HepG2 (cell line): ENCODE data around the gene CHD9. TPM values are rescaled to one million over a fixed set of nuclear protein-coding genes. Genes with fewer than 3 reads are reported as not detected.

ENCODE experiments used
- ATAC-seq: fragments of 200-7000 bp; cut with Tn5 transposase; 3 replicates; pipeline ENCODE4 v1.9.1; 2020; ENCODE audit warnings: mild to moderate bottlenecking, moderate library complexity
- BruUV-seq: library from RNA; stranded (reverse); fragments of 400-500 nt; replicated peaks from 2 replicates; lab custom pipeline; 2021; lab: Mats Ljungman, UMichigan
- CTCF ChIA-PET: fragments of 300-600 bp; formaldehyde crosslinking; extraction: SDS; loops from one replicate; lab custom pipeline; 2021; ENCODE audit warnings: low total read pairs, inconsistent platforms, low intra/inter-chr PET ratio; lab: Yijun Ruan, JAX
- POLR2A ChIA-PET: fragments of 350-600 bp; sonication (Branson Sonifier 250); formaldehyde crosslinking; loops from one replicate; lab custom pipeline; 2020; ENCODE audit warnings: antibody characterized with exemption, inconsistent platforms; lab: Yijun Ruan, JAX
- DNase-seq: peaks from one replicate; pipeline ENCODE4 v3.0.0-alpha.2; 2015; ENCODE audit warnings: low spot score
- FAIRE-seq: peaks from 3 replicates; lab custom pipeline; 2011; peaks lifted over from hg19 to GRCh38; lab: Jason Lieb, UNC
- H2AFZ ChIP-seq: one replicate; pipeline ENCODE4 v1.6.1; 2011; ENCODE audit warnings: low read length, inconsistent platforms
- H3K27ac ChIP-seq: fragments of 300-600 bp; 3 replicates; pipeline ENCODE4 v1.8.0; 2011; ENCODE audit warnings: mixed run types, mild to moderate bottlenecking, mixed read lengths, low read length, inconsistent platforms; ENCODE audit not compliant: insufficient read depth; ENCODE audit errors: extremely low read length
- H3K27me3 ChIP-seq, 2 experiments: fragments of 200-600 bp in 1 of 2; 2 replicates in 1 of 2; 3 replicates in 1 of 2; pipeline versions ENCODE4 v1.6.0 to v1.8.0; 2011; ENCODE audit warnings: low read length in 2 of 2, mild to moderate bottlenecking in 2 of 2, moderate library complexity in 2 of 2, inconsistent platforms in 1 of 2; ENCODE audit not compliant: insufficient read depth in 2 of 2, control insufficient read depth in 1 of 2
- H3K36me3 ChIP-seq, 2 experiments: fragments of 200-600 bp in 1 of 2; replicated peaks in 1 of 2; 2 replicates in 1 of 2; 3 replicates in 1 of 2; pipeline versions ENCODE4 v1.5.1 to v1.8.0; 2011; ENCODE audit warnings: low read length in 2 of 2, inconsistent platforms in 1 of 2; ENCODE audit not compliant: insufficient read depth in 2 of 2, control insufficient read depth in 1 of 2
- H3K4me1 ChIP-seq: 2 replicates; pipeline ENCODE4 v1.5.1; 2012; ENCODE audit warnings: low read length, inconsistent platforms; ENCODE audit not compliant: insufficient read depth
- H3K4me2 ChIP-seq: 2 replicates; pipeline ENCODE4 v1.6.0; 2011; ENCODE audit warnings: low read depth, low read length, inconsistent platforms
- H3K4me3 ChIP-seq, 3 experiments: fragments of 200-600 bp in 1 of 3; sonication (generic), shearing (Covaris generic) in 1 of 3; replicated peaks in 1 of 3; 2 replicates each; pipeline ENCODE4 v1.5.1; 2011 to 2016; ENCODE audit warnings: low read length in 3 of 3, inconsistent platforms in 2 of 3, low read depth in 2 of 3, mild to moderate bottlenecking in 2 of 3, control low read depth in 1 of 3, mixed read lengths in 1 of 3; ENCODE audit not compliant: insufficient read depth in 1 of 3
- H3K79me2 ChIP-seq: one replicate; pipeline ENCODE4 v1.6.1; 2011; ENCODE audit warnings: low read length, inconsistent platforms; ENCODE audit not compliant: insufficient read depth
- H3K9ac ChIP-seq: 2 replicates; pipeline ENCODE4 v1.6.0; 2011; ENCODE audit warnings: mild to moderate bottlenecking, low read depth, low read length, inconsistent platforms; ENCODE audit not compliant: insufficient read depth
- H3K9me3 ChIP-seq: 2 replicates; pipeline ENCODE4 v1.5.1; 2012; ENCODE audit warnings: mild to moderate bottlenecking, low read length
- H4K20me1 ChIP-seq: 2 replicates; pipeline ENCODE4 v1.6.0; 2011; ENCODE audit warnings: inconsistent platforms, mild to moderate bottlenecking, low read length, moderate library complexity; ENCODE audit not compliant: insufficient read depth
- CHCHD3 ChIP-seq: sonication (generic); formaldehyde crosslinking; IDR thresholded peaks from 2 replicates; pipeline ENCODE4 v1.8.0; 2022; ENCODE audit warnings: mild to moderate bottlenecking, missing genetic modification reagents, moderate library complexity
- FOXJ3 ChIP-seq: sonication (generic); formaldehyde crosslinking; IDR thresholded peaks from 2 replicates; pipeline ENCODE4 v1.4.0; 2020; ENCODE audit warnings: missing genetic modification reagents, mild to moderate bottlenecking, borderline replicate concordance
- KLF9 ChIP-seq: IDR thresholded peaks from 2 replicates; pipeline ENCODE4 v1.6.1; 2016; ENCODE audit warnings: low read depth
- MAFF ChIP-seq: IDR thresholded peaks from 2 replicates; pipeline ENCODE4 v1.6.1; 2011; ENCODE audit warnings: low read depth, low read length, improper control_type of control experiment
- MXD4 ChIP-seq: IDR thresholded peaks from 2 replicates; pipeline ENCODE4 v1.6.1; 2016; ENCODE audit warnings: mild to moderate bottlenecking, missing biosample characterization, missing genetic modification reagents
- REXO4 ChIP-seq: sonication (generic); formaldehyde crosslinking; IDR thresholded peaks from 2 replicates; pipeline ENCODE4 v1.8.0; 2022; ENCODE audit warnings: missing genetic modification reagents, mild to moderate bottlenecking, borderline replicate concordance
- THYN1 ChIP-seq: sonication (generic); formaldehyde crosslinking; IDR thresholded peaks from 2 replicates; pipeline ENCODE4 v1.8.1; 2023; ENCODE audit warnings: low read depth, mild to moderate bottlenecking, moderate library complexity, missing genetic modification reagents, borderline replicate concordance
- ZFP36L2 ChIP-seq: sonication (generic); formaldehyde crosslinking; IDR thresholded peaks from 2 replicates; pipeline ENCODE4 v1.4.0; 2020; ENCODE audit warnings: missing genetic modification reagents
- ZNF256 ChIP-seq: sonication (generic); formaldehyde crosslinking; conservative IDR thresholded peaks from 2 replicates; pipeline ENCODE4 v1.4.0; 2020; ENCODE audit warnings: missing genetic modification reagents
- ZNF496 ChIP-seq: sonication (generic); formaldehyde crosslinking; IDR thresholded peaks from 2 replicates; pipeline ENCODE4 v1.8.1; 2023; ENCODE audit warnings: mild to moderate bottlenecking, moderate library complexity, missing genetic modification reagents; ENCODE audit not compliant: insufficient replicate concordance
- ZNF549 ChIP-seq: sonication (generic); formaldehyde crosslinking; IDR thresholded peaks from 2 replicates; pipeline ENCODE4 v1.5.0; 2020; ENCODE audit warnings: missing genetic modification reagents
- ZNF570 ChIP-seq: sonication (generic); formaldehyde crosslinking; IDR thresholded peaks from 2 replicates; pipeline ENCODE4 v1.4.0; 2020; ENCODE audit warnings: mild to moderate bottlenecking, missing genetic modification reagents, borderline replicate concordance
- ZNF703 ChIP-seq: sonication (generic); formaldehyde crosslinking; IDR thresholded peaks from 2 replicates; pipeline ENCODE4 v1.5.1; 2020; ENCODE audit warnings: missing genetic modification reagents, mild to moderate bottlenecking, moderate library complexity, borderline replicate concordance
- ZNF713 ChIP-seq: sonication (generic); formaldehyde crosslinking; IDR thresholded peaks from 2 replicates; pipeline ENCODE4 v1.4.0; 2020; ENCODE audit warnings: mild to moderate bottlenecking, missing genetic modification reagents
- in situ Hi-C: cut with HindIII; loops from 2 replicates; pipeline ENCODE4 v1.10.0; 2017; ENCODE audit warnings: low pct_unique_long_range_greater_than_20kb; ENCODE audit not compliant: extremely low pct_ligation_motif_present
- intact Hi-C: fragments of 100-400 bp; cut with micrococcal nuclease; formaldehyde crosslinking; loops from one replicate; pipeline ENCODE4 v1.10.0; 2022; ENCODE audit not compliant: unreplicated experiment
- polyA plus RNA-seq, 8 experiments: library from polyadenylated mRNA; depleted of rRNA in 3 of 8; stranded (reverse) in 7 of 8; unstranded in 1 of 8; fragments of >200 nt; fragmentation: Illumina TruSeq in 4 of 8; extraction: Trizol in 4 of 8; gene quantifications; 2 replicates each; pipeline versions ENCODE4 v1.2.1 to v1.2.3, GENCODE V29; 2011 to 2016; ENCODE audit warnings: low read depth in 4 of 8, missing spikeins in 1 of 8, mixed read lengths in 1 of 8; ENCODE audit not compliant: insufficient read depth in 1 of 8
- total RNA-seq, 5 experiments: library from RNA; depleted of rRNA; stranded (reverse); fragments of >200 nt; fragmentation: Illumina TruSeq; extraction: Trizol; gene quantifications; 2 replicates each; pipeline ENCODE4 v1.2.3, GENCODE V29; 2016; ENCODE audit warnings: low read depth in 1 of 5
- TF ChIP-seq, protein P1 (sequence below): sonication (generic); formaldehyde crosslinking; conservative IDR thresholded peaks from 2 replicates; pipeline ENCODE4 v1.4.0; 2020; ENCODE audit warnings: missing genetic modification reagents
- TF ChIP-seq, protein P2 (sequence below): IDR thresholded peaks from 2 replicates; pipeline ENCODE4 v1.4.0; 2020; ENCODE audit warnings: mild to moderate bottlenecking, missing genetic modification reagents
- TF ChIP-seq, protein P3 (sequence below): sonication (generic); formaldehyde crosslinking; IDR thresholded peaks from 2 replicates; pipeline ENCODE4 v1.4.0; 2020; ENCODE audit warnings: low read depth, mild to moderate bottlenecking, missing genetic modification reagents
- TF ChIP-seq, protein P4 (sequence below): IDR thresholded peaks from 2 replicates; pipeline ENCODE4 v1.6.1; 2016; ENCODE audit warnings: mild to moderate bottlenecking

Gene CHD9
- total and polyA plus RNA-seq, 2 of the 13 experiments (the other 11 are each of a cell fraction or from before 2014, with no cell fraction given) = 23.4 to 27.7 TPM

DNA sequence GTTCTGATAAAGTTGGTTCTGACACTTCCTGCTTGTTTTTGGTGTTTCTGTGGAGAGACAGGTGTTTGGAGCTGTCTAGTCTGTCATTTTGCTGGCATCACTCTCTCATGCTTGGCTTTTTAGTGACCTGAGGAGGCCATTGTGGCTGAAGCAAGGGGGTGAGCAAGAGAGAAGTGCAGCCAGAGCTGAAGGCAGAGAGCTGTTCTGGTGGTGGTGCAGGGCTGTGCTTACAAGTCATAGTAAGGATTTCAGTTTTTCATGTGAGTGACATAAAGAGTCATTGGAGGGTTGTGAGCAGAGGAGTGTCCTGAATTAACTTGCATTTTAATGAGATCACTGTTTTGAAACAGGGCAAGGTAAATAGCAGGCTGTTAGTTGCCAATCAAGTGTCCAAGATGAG lies 97.5 kb downstream of the CHD9 start:
- BruUV-seq = no TSS peak
- no peak overlapping the region for H3K4me2 ChIP-seq
- H3K4me1 ChIP-seq = no peaks in the 10 kb centered on the region
- no peaks in the 10 kb centered on the region; the same call in none of the 2 replicates for H4K20me1 ChIP-seq
- ATAC-seq (no peak), FAIRE-seq (no peak), DNase-seq (no peak)
- ChIA-PET CTCF (no interaction called here), POLR2A (no interaction called here)
- H3K9me3 ChIP-seq = no peaks in the 10 kb centered on the region
- no peak overlapping the region for H3K4me3 ChIP-seq
- no peak overlapping the region for H3K27ac ChIP-seq
- no peak overlapping the region for H2AFZ ChIP-seq
- H3K36me3 ChIP-seq = peaks cover 0 to 15% of the 10 kb centered on the region in 2 experiments; a peak in 4 of 5 replicates
- no peak overlapping the region for H3K9ac ChIP-seq
- in situ Hi-C loops (loop anchor here (10.0 kb wide), 1 partner anchor 98 kb away; the partner anchor contains the start of genes CHD9 and CHD9NB), intact Hi-C loops (no loop called here)
- peaks cover 43% of the 10 kb centered on the region for H3K79me2 ChIP-seq
- H3K27me3 ChIP-seq = no peaks in the 10 kb centered on the region
- TF ChIP-seq ZNF713 (no peak), ZNF703 (CRISPR knock-in tag) (no peak), ZNF256 (no peak), ZFP36L2 (no peak), MAFF (no peak), FOXJ3 (CRISPR knock-in tag) (no peak), CHCHD3 (no peak), KLF9 (CRISPR knock-in tag) (no peak), ZNF549 (CRISPR knock-in tag) (no peak), REXO4 (CRISPR knock-in tag) (no peak), THYN1 (CRISPR knock-in tag) (no peak), ZNF496 (no peak), ZNF570 (CRISPR knock-in tag) (no peak), MXD4 (no peak)
- TF ChIP-seq, protein P1, sequence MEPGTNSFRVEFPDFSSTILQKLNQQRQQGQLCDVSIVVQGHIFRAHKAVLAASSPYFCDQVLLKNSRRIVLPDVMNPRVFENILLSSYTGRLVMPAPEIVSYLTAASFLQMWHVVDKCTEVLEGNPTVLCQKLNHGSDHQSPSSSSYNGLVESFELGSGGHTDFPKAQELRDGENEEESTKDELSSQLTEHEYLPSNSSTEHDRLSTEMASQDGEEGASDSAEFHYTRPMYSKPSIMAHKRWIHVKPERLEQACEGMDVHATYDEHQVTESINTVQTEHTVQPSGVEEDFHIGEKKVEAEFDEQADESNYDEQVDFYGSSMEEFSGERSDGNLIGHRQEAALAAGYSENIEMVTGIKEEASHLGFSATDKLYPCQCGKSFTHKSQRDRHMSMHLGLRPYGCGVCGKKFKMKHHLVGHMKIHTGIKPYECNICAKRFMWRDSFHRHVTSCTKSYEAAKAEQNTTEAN (CRISPR knock-in tag) = no peak
- TF ChIP-seq, protein P2, sequence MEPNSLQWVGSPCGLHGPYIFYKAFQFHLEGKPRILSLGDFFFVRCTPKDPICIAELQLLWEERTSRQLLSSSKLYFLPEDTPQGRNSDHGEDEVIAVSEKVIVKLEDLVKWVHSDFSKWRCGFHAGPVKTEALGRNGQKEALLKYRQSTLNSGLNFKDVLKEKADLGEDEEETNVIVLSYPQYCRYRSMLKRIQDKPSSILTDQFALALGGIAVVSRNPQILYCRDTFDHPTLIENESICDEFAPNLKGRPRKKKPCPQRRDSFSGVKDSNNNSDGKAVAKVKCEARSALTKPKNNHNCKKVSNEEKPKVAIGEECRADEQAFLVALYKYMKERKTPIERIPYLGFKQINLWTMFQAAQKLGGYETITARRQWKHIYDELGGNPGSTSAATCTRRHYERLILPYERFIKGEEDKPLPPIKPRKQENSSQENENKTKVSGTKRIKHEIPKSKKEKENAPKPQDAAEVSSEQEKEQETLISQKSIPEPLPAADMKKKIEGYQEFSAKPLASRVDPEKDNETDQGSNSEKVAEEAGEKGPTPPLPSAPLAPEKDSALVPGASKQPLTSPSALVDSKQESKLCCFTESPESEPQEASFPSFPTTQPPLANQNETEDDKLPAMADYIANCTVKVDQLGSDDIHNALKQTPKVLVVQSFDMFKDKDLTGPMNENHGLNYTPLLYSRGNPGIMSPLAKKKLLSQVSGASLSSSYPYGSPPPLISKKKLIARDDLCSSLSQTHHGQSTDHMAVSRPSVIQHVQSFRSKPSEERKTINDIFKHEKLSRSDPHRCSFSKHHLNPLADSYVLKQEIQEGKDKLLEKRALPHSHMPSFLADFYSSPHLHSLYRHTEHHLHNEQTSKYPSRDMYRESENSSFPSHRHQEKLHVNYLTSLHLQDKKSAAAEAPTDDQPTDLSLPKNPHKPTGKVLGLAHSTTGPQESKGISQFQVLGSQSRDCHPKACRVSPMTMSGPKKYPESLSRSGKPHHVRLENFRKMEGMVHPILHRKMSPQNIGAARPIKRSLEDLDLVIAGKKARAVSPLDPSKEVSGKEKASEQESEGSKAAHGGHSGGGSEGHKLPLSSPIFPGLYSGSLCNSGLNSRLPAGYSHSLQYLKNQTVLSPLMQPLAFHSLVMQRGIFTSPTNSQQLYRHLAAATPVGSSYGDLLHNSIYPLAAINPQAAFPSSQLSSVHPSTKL (CRISPR knock-in tag) = no peak
- TF ChIP-seq, protein P3, sequence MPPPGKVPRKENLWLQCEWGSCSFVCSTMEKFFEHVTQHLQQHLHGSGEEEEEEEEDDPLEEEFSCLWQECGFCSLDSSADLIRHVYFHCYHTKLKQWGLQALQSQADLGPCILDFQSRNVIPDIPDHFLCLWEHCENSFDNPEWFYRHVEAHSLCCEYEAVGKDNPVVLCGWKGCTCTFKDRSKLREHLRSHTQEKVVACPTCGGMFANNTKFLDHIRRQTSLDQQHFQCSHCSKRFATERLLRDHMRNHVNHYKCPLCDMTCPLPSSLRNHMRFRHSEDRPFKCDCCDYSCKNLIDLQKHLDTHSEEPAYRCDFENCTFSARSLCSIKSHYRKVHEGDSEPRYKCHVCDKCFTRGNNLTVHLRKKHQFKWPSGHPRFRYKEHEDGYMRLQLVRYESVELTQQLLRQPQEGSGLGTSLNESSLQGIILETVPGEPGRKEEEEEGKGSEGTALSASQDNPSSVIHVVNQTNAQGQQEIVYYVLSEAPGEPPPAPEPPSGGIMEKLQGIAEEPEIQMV (CRISPR knock-in tag) = no peak
- TF ChIP-seq, protein P4, sequence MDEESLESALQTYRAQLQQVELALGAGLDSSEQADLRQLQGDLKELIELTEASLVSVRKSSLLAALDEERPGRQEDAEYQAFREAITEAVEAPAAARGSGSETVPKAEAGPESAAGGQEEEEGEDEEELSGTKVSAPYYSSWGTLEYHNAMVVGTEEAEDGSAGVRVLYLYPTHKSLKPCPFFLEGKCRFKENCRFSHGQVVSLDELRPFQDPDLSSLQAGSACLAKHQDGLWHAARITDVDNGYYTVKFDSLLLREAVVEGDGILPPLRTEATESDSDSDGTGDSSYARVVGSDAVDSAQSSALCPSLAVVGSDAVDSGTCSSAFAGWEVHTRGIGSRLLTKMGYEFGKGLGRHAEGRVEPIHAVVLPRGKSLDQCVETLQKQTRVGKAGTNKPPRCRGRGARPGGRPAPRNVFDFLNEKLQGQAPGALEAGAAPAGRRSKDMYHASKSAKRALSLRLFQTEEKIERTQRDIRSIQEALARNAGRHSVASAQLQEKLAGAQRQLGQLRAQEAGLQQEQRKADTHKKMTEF (CRISPR knock-in tag) = no peak
